Parathyroid adenoma (tissue), 2 donors: Measurements from ENCODE around the gene TOMM34.

Experiments used
- H2AFZ ChIP-seq: fragments of 300-600 bp; sonication (generic); one replicate; pipeline ENCODE4 v1.7.0; 2017; ENCODE audit warnings: antibody characterized with exemption, mild to moderate bottlenecking
- H3K27ac ChIP-seq: fragments of 300-600 bp; sonication (generic); one replicate; pipeline ENCODE4 v1.7.0; 2017
- H3K27me3 ChIP-seq: fragments of 300-600 bp; sonication (generic); one replicate; pipeline ENCODE4 v1.7.0; 2017; ENCODE audit warnings: low read length; ENCODE audit not compliant: control insufficient read depth, insufficient read depth
- H3K36me3 ChIP-seq: fragments of 300-600 bp; sonication (generic); one replicate; pipeline ENCODE4 v1.7.0; 2017; ENCODE audit warnings: low read length; ENCODE audit not compliant: control insufficient read depth, insufficient read depth
- H3K4me1 ChIP-seq: fragments of 300-600 bp; sonication (generic); one replicate; pipeline ENCODE4 v1.7.0; 2017; ENCODE audit warnings: control low read depth
- H3K4me2 ChIP-seq: fragments of 300-600 bp; sonication (generic); one replicate; pipeline ENCODE4 v1.7.0; 2017; ENCODE audit warnings: low read length
- H3K4me3 ChIP-seq: fragments of 300-600 bp; sonication (generic); one replicate; pipeline ENCODE4 v1.7.0; 2017; ENCODE audit warnings: low read depth, low read length
- H3K79me2 ChIP-seq: fragments of 300-600 bp; sonication (generic); one replicate; pipeline ENCODE4 v1.7.0; 2017; ENCODE audit warnings: control low read depth
- H3K9ac ChIP-seq: fragments of 300-600 bp; sonication (generic); one replicate; pipeline ENCODE4 v1.7.0; 2017; ENCODE audit warnings: mild to moderate bottlenecking
- H3K9me3 ChIP-seq: fragments of 300-600 bp; sonication (generic); one replicate; pipeline ENCODE4 v1.7.0; 2017; ENCODE audit warnings: low read length; ENCODE audit not compliant: control insufficient read depth
- CTCF ChIP-seq: fragments of 300-600 bp; sonication (generic); IDR thresholded peaks from one replicate; pipeline ENCODE4 v1.7.0; 2017; ENCODE audit warnings: antibody characterized with exemption, mild to moderate bottlenecking
- donor health status: primary hyperparathyroidism.

TOMM34 gene

GRCh38 chr20:44954211-44954610 lies 6.0 kb downstream of the TOMM34 start:
- Histone ChIP-seq H3K36me3 (no peaks in the 10 kb centered on the region), H3K4me1 (peaks cover 5% of the 10 kb centered on the region), H3K9me3 (no peaks in the 10 kb centered on the region), H3K27me3 (no peaks in the 10 kb centered on the region), H2AFZ (no peak overlapping the region), H3K4me2 (no peak overlapping the region), H3K9ac (no peak overlapping the region), H3K4me3 (no peak overlapping the region), H3K27ac (no peak overlapping the region), H3K79me2 (no peaks in the 10 kb centered on the region)
- no peak for TF ChIP-seq CTCF

GRCh38 chr20:44952731-44953130 lies 7.5 kb downstream of the TOMM34 start:
- no peaks in the 10 kb centered on the region for H3K27me3 ChIP-seq
- H3K4me2 ChIP-seq: no peak overlapping the region
- TF ChIP-seq CTCF: no peak
- no peak overlapping the region for H3K4me3 ChIP-seq
- no peak overlapping the region for H3K27ac ChIP-seq
- no peak overlapping the region for H2AFZ ChIP-seq
- no peaks in the 10 kb centered on the region for H3K79me2 ChIP-seq
- H3K4me1 ChIP-seq: no peaks in the 10 kb centered on the region
- no peaks in the 10 kb centered on the region for H3K9me3 ChIP-seq
- H3K36me3 ChIP-seq: no peaks in the 10 kb centered on the region
- no peak overlapping the region for H3K9ac ChIP-seq

- H3K27ac ChIP-seq: no peak overlapping the region
- no peaks in the 10 kb centered on the region for H3K27me3 ChIP-seq
- no peak overlapping the region for H3K4me2 ChIP-seq
- no peak overlapping the region for H2AFZ ChIP-seq
- no peaks in the 10 kb centered on the region for H3K4me1 ChIP-seq
- H3K4me3 ChIP-seq: no peak overlapping the region
- TF ChIP-seq CTCF: no peak
- H3K9me3 ChIP-seq: no peaks in the 10 kb centered on the region
- no peaks in the 10 kb centered on the region for H3K79me2 ChIP-seq
- H3K36me3 ChIP-seq: no peaks in the 10 kb centered on the region
- no peak overlapping the region for H3K9ac ChIP-seq
Observed at GRCh38 chr20:44950368-44950767, 9.8 kb downstream of the TOMM34 start.

GRCh38 chr20:44948513-44948912 lies 11.7 kb downstream of the TOMM34 start:
- no peaks in the 10 kb centered on the region for H3K36me3 ChIP-seq
- H3K4me1 ChIP-seq: no peaks in the 10 kb centered on the region
- TF ChIP-seq CTCF: no peak
- no peak overlapping the region for H3K27ac ChIP-seq
- H3K79me2 ChIP-seq: no peaks in the 10 kb centered on the region
- no peak overlapping the region for H3K4me2 ChIP-seq
- H3K9ac ChIP-seq: no peak overlapping the region
- H2AFZ ChIP-seq: no peak overlapping the region
- H3K4me3 ChIP-seq: no peak overlapping the region
- no peaks in the 10 kb centered on the region for H3K27me3 ChIP-seq
- H3K9me3 ChIP-seq: no peaks in the 10 kb centered on the region

- Histone ChIP-seq H3K27me3 (no peaks in the 10 kb centered on the region), H2AFZ (no peak overlapping the region), H3K4me3 (no peak overlapping the region), H3K4me2 (no peak overlapping the region), H3K9ac (no peak overlapping the region), H3K4me1 (no peaks in the 10 kb centered on the region), H3K9me3 (no peaks in the 10 kb centered on the region), H3K36me3 (no peaks in the 10 kb centered on the region), H3K79me2 (no peaks in the 10 kb centered on the region), H3K27ac (no peak overlapping the region)
- TF ChIP-seq CTCF: no peak
Observed at GRCh38 chr20:44948107-44948506, 12.1 kb downstream of the TOMM34 start.
